HG03571 (cell line): ENCODE data around the gene SGIP1.

Source experiments
- ATAC-seq: cut with Tn5 transposase; IDR thresholded peaks from one replicate; pipeline ENCODE4 v1.9.1; 2021; ENCODE audit not compliant: unreplicated experiment

Gene SGIP1

GRCh38 chr1:66520655-66521054, 13.3 kb upstream of the SGIP1 start:
- no peak for ATAC-seq

GRCh38 chr1:66521721-66522365, 12.1 kb upstream of the SGIP1 start:
- no peak for ATAC-seq

- ATAC-seq, result no peak
Observed at GRCh38 chr1:66523562-66523961, 10.4 kb upstream of the SGIP1 start.

GRCh38 chr1:66525086-66525485, 8.9 kb upstream of the SGIP1 start:
- no peak for ATAC-seq

- ATAC-seq, result no peak
Observed at GRCh38 chr1:66526036-66526435, 7.9 kb upstream of the SGIP1 start.

GRCh38 chr1:66526991-66527390, 7.0 kb upstream of the SGIP1 start:
- ATAC-seq, result no peak

GRCh38 chr1:66527686-66528085, 6.3 kb upstream of the SGIP1 start:
- ATAC-seq, result no peak

GRCh38 chr1:66528580-66528979, 5.4 kb upstream of the SGIP1 start:
- ATAC-seq, result no peak

GRCh38 chr1:66532214-66532613, 1.7 kb upstream of the SGIP1 start:
- no peak for ATAC-seq

- no peak for ATAC-seq
Observed at GRCh38 chr1:66532798-66533783, 862 bp upstream of the SGIP1 start.

GRCh38 chr1:66535061-66535460, 1.1 kb downstream of the SGIP1 start:
- ATAC-seq, result no peak

- no peak for ATAC-seq
Observed at GRCh38 chr1:66535853-66536252, 1.9 kb downstream of the SGIP1 start.

- ATAC-seq, result no peak
Observed at GRCh38 chr1:66537718-66538117, 3.8 kb downstream of the SGIP1 start.

- ATAC-seq, result no peak
Observed at GRCh38 chr1:66539491-66539890, 5.5 kb downstream of the SGIP1 start.

- no peak for ATAC-seq
Observed at GRCh38 chr1:66540434-66541032, 6.6 kb downstream of the SGIP1 start.

- ATAC-seq, result no peak
Observed at GRCh38 chr1:66542314-66542713, 8.4 kb downstream of the SGIP1 start.

- no peak for ATAC-seq
Observed at GRCh38 chr1:66542811-66543767, 9.1 kb downstream of the SGIP1 start.

- ATAC-seq, result no peak
Observed at GRCh38 chr1:66546047-66546810, 12.3 kb downstream of the SGIP1 start.

- ATAC-seq, result no peak
Observed at GRCh38 chr1:66549017-66549416, 15.1 kb downstream of the SGIP1 start.

GRCh38 chr1:66550243-66550642, 16.3 kb downstream of the SGIP1 start:
- ATAC-seq, result no peak
